Nephron progenitor cell (in vitro differentiated cells): ENCODE measurements around the gene SLC7A7.

ENCODE experiments used
- DNase-seq: peaks from one replicate; pipeline ENCODE4 v3.0.0; 2021
- H3K27ac Mint-ChIP-seq: 2 replicates; pipeline ENCODE4 v1.8.0; 2021; ENCODE audit warnings: mild to moderate bottlenecking, moderate library complexity, mixed read lengths
- H3K27me3 Mint-ChIP-seq: 2 replicates; pipeline ENCODE4 v1.8.0; 2021; ENCODE audit warnings: mild to moderate bottlenecking, low read depth, mixed read lengths; ENCODE audit not compliant: poor library complexity
- H3K36me3 Mint-ChIP-seq: 2 replicates; pipeline ENCODE4 v1.8.0; 2021; ENCODE audit warnings: low read depth, mixed read lengths
- H3K4me1 Mint-ChIP-seq: 2 replicates; pipeline ENCODE4 v1.8.0; 2021; ENCODE audit warnings: mixed read lengths
- H3K4me3 Mint-ChIP-seq: 2 replicates; pipeline ENCODE4 v1.8.0; 2021; ENCODE audit warnings: mild to moderate bottlenecking, moderate library complexity, mixed read lengths
- H3K9me3 Mint-ChIP-seq: 2 replicates; pipeline ENCODE4 v1.8.0; 2021; ENCODE audit warnings: mild to moderate bottlenecking, moderate library complexity, mixed read lengths
- CTCF ChIP-seq: fragments of 200-600 bp; sonication (generic); IDR thresholded peaks from 2 replicates; pipeline ENCODE4 v1.5.0; 2021; ENCODE audit warnings: antibody characterized with exemption

SLC7A7 gene

GRCh38 chr14:22753586-22753985 lies 61.6 kb downstream of the SLC7A7 start:
- peaks cover 9% of the 10 kb centered on the region for H3K4me1 Mint-ChIP-seq
- no peak for TF ChIP-seq CTCF
- no peak overlapping the region for H3K27ac Mint-ChIP-seq
- H3K4me3 Mint-ChIP-seq = no peak overlapping the region
- H3K27me3 Mint-ChIP-seq = no peaks in the 10 kb centered on the region
- no peaks in the 10 kb centered on the region for H3K36me3 Mint-ChIP-seq
- DNase-seq = no peak
- H3K9me3 Mint-ChIP-seq = peaks cover 8% of the 10 kb centered on the region

- Mint-ChIP-seq H3K27me3 (no peaks in the 10 kb centered on the region), H3K27ac (no peak overlapping the region), H3K4me1 (peaks cover 13% of the 10 kb centered on the region), H3K4me3 (no peak overlapping the region), H3K36me3 (no peaks in the 10 kb centered on the region), H3K9me3 (no peaks in the 10 kb centered on the region)
- no peak for DNase-seq
- no peak for TF ChIP-seq CTCF
These were observed 62.8 kb downstream of the SLC7A7 start for GRCh38 chr14:22752422-22752821.

GRCh38 chr14:22748631-22749068 lies 66.6 kb downstream of the SLC7A7 start:
- H3K36me3 Mint-ChIP-seq = no peaks in the 10 kb centered on the region
- H3K27me3 Mint-ChIP-seq = no peaks in the 10 kb centered on the region
- H3K4me3 Mint-ChIP-seq = no peak overlapping the region
- no peak overlapping the region for H3K27ac Mint-ChIP-seq
- TF ChIP-seq CTCF = no peak
- H3K9me3 Mint-ChIP-seq = no peaks in the 10 kb centered on the region
- DNase-seq = no peak
- H3K4me1 Mint-ChIP-seq = peaks cover 13% of the 10 kb centered on the region

- no peaks in the 10 kb centered on the region for H3K9me3 Mint-ChIP-seq
- DNase-seq = no peak
- no peaks in the 10 kb centered on the region for H3K27me3 Mint-ChIP-seq
- no peak overlapping the region for H3K4me3 Mint-ChIP-seq
- TF ChIP-seq CTCF = no peak
- H3K4me1 Mint-ChIP-seq = peaks cover 13% of the 10 kb centered on the region
- no peaks in the 10 kb centered on the region for H3K36me3 Mint-ChIP-seq
- no peak overlapping the region for H3K27ac Mint-ChIP-seq
These were observed 67.0 kb downstream of the SLC7A7 start for GRCh38 chr14:22748206-22748605.

- Mint-ChIP-seq H3K9me3 (no peaks in the 10 kb centered on the region), H3K27ac (no peak overlapping the region)
These were observed 67.5 kb downstream of the SLC7A7 start for GRCh38 chr14:22747769-22748168.

More at GRCh38 chr14:22747769-22748168, 67.5 kb downstream of the SLC7A7 start:
- Mint-ChIP-seq H3K4me3 (no peak overlapping the region), H3K4me1 (peaks cover 13% of the 10 kb centered on the region), H3K27me3 (peaks cover 2% of the 10 kb centered on the region), H3K36me3 (no peaks in the 10 kb centered on the region)
- no peak for TF ChIP-seq CTCF
- DNase-seq = no peak
